IMR-90 (cell line): Measurements from ENCODE around the gene MASP2. TPM values are rescaled to one million over a fixed set of nuclear protein-coding genes. Genes with fewer than 3 reads are reported as not detected.

Experiments used
- ATAC-seq: fragments of 200-7000 bp; cut with Tn5 transposase; 2 replicates; pipeline ENCODE4 v1.9.1; 2020; ENCODE audit warnings: low read depth, mild to moderate bottlenecking, moderate library complexity
- BruUV-seq: library from RNA; stranded (reverse); fragments of 400-500 nt; replicated peaks from 2 replicates; lab custom pipeline; 2021; lab: Mats Ljungman, UMichigan
- CTCF ChIA-PET: fragments of 300-600 bp; formaldehyde crosslinking; extraction: SDS; loops from one replicate; lab custom pipeline; 2021; ENCODE audit warnings: antibody characterized with exemption; lab: Yijun Ruan, JAX
- POLR2A ChIA-PET: fragments of 300-600 bp; sonication (Branson Sonifier 250); formaldehyde crosslinking; loops from one replicate; lab custom pipeline; 2022; ENCODE audit warnings: antibody characterized with exemption; ENCODE audit not compliant: unreplicated experiment; lab: Charles Lee
- DNase-seq: peaks from one replicate; pipeline ENCODE4 v3.0.0; 2013
- H2AFZ ChIP-seq: replicated peaks from 2 replicates; pipeline ENCODE3; 2013; ENCODE audit warnings: low read length, mild to moderate bottlenecking; ENCODE audit not compliant: poor library complexity
- H2AK5ac ChIP-seq: 2 replicates; pipeline ENCODE4 v1.6.1; 2013; ENCODE audit warnings: low read depth, low read length, inconsistent platforms
- H2AK9ac ChIP-seq: replicated peaks from 2 replicates; pipeline ENCODE3; 2013; ENCODE audit warnings: mild to moderate bottlenecking, low read depth, low read length, moderate library complexity; ENCODE audit not compliant: poor library complexity
- H2BK120ac ChIP-seq: 2 replicates; pipeline ENCODE4 v1.6.1; 2013; ENCODE audit warnings: low read depth, low read length, inconsistent platforms
- H2BK15ac ChIP-seq: 3 replicates; pipeline ENCODE4 v1.6.1; 2013; ENCODE audit warnings: low read depth, low read length, inconsistent platforms
- H2BK20ac ChIP-seq: 2 replicates; pipeline ENCODE4 v1.6.1; 2013; ENCODE audit warnings: low read depth, mild to moderate bottlenecking, inconsistent platforms, low read length, moderate library complexity
- H2BK5ac ChIP-seq: 2 replicates; pipeline ENCODE4 v1.6.1; 2013; ENCODE audit warnings: mild to moderate bottlenecking, low read depth, low read length, inconsistent platforms; ENCODE audit not compliant: poor library complexity, severe bottlenecking
- H3K14ac ChIP-seq: replicated peaks from 2 replicates; pipeline ENCODE4 v1.6.1; 2013; ENCODE audit warnings: low read depth, low read length, inconsistent platforms
- H3K18ac ChIP-seq: 2 replicates; pipeline ENCODE4 v1.6.1; 2013; ENCODE audit warnings: low read depth, low read length, control low read depth
- H3K23ac ChIP-seq: 2 replicates; pipeline ENCODE4 v1.6.1; 2013; ENCODE audit warnings: low read depth, low read length, inconsistent platforms
- H3K27ac ChIP-seq: 2 replicates; pipeline ENCODE4 v1.5.1; 2013; ENCODE audit warnings: mild to moderate bottlenecking, control low read depth, low read length; ENCODE audit not compliant: insufficient read depth
- H3K27me3 ChIP-seq: 2 replicates; pipeline ENCODE4 v1.6.1; 2013; ENCODE audit warnings: low read length; ENCODE audit not compliant: control insufficient read depth, insufficient read depth
- H3K36me3 ChIP-seq: 2 replicates; pipeline ENCODE4 v1.6.1; 2013; ENCODE audit warnings: low read length, mixed read lengths; ENCODE audit not compliant: control insufficient read depth, insufficient read depth
- H3K4ac ChIP-seq: 2 replicates; pipeline ENCODE4 v1.6.1; 2013; ENCODE audit warnings: low read depth, low read length, inconsistent platforms
- H3K4me1 ChIP-seq: 2 replicates; pipeline ENCODE4 v1.6.1; 2013; ENCODE audit warnings: low read length, mixed read lengths; ENCODE audit not compliant: control insufficient read depth, insufficient read depth
- H3K4me2 ChIP-seq: 2 replicates; pipeline ENCODE4 v1.6.1; 2013; ENCODE audit warnings: low read depth, mild to moderate bottlenecking, control low read depth, low read length, moderate library complexity
- H3K4me3 ChIP-seq: 2 replicates; pipeline ENCODE4 v1.5.1; 2013; ENCODE audit warnings: low read depth, mild to moderate bottlenecking, control low read depth, low read length, moderate library complexity; ENCODE audit not compliant: insufficient read depth
- H3K56ac ChIP-seq: 2 replicates; pipeline ENCODE4 v1.6.1; 2013; ENCODE audit warnings: low read length, inconsistent platforms; ENCODE audit not compliant: insufficient read depth; ENCODE audit errors: extremely low read depth
- H3K79me1 ChIP-seq, 2 experiments: 2 replicates each; pipeline ENCODE4 v1.6.1; 2013; ENCODE audit warnings: low read length in 2 of 2, inconsistent platforms in 1 of 2, low read depth in 1 of 2
- H3K9ac ChIP-seq: 2 replicates; pipeline ENCODE4 v1.6.1; 2013; ENCODE audit warnings: low read depth, low read length, control low read depth
- H3K9me1 ChIP-seq: 2 replicates; pipeline ENCODE4 v1.6.1; 2013; ENCODE audit warnings: low read length, inconsistent platforms; ENCODE audit not compliant: insufficient read depth
- H3K9me3 ChIP-seq: 2 replicates; pipeline ENCODE4 v1.6.1; 2013; ENCODE audit warnings: low read length; ENCODE audit not compliant: control insufficient read depth, insufficient read depth
- H4K20me1 ChIP-seq: 2 replicates; pipeline ENCODE4 v1.6.1; 2013; ENCODE audit warnings: low read length, inconsistent platforms; ENCODE audit not compliant: insufficient read depth
- H4K5ac ChIP-seq: 2 replicates; pipeline ENCODE4 v1.6.1; 2013; ENCODE audit warnings: mild to moderate bottlenecking, low read depth, low read length, control low read depth
- H4K8ac ChIP-seq, 2 experiments: 2 replicates each; pipeline ENCODE4 v1.6.1; 2013; ENCODE audit warnings: low read depth in 2 of 2, low read length in 2 of 2, control low read depth in 1 of 2, inconsistent platforms in 1 of 2
- H4K91ac ChIP-seq: 2 replicates; pipeline ENCODE4 v1.6.1; 2013; ENCODE audit warnings: low read depth, low read length, inconsistent platforms; ENCODE audit not compliant: insufficient read depth
- BHLHE40 ChIP-seq: fragments of 150-350 bp; IDR thresholded peaks from 2 replicates; pipeline ENCODE4 v1.6.1; 2016; ENCODE audit warnings: mild to moderate bottlenecking, low read depth, low read length
- CEBPB ChIP-seq: IDR thresholded peaks from 2 replicates; pipeline ENCODE4 v1.6.1; 2012; ENCODE audit warnings: low read depth, low read length, improper control_type of control experiment
- CHD1 ChIP-seq: IDR thresholded peaks from 2 replicates; pipeline ENCODE4 v1.6.1; 2012; ENCODE audit warnings: low read depth, low read length, improper control_type of control experiment
- CTCF ChIP-seq: conservative IDR thresholded peaks from 2 replicates; pipeline ENCODE4 v1.5.1; 2012; ENCODE audit warnings: mild to moderate bottlenecking, low read depth, low read length, improper control_type of control experiment
- ELK1 ChIP-seq: fragments of 150-350 bp; IDR thresholded peaks from 2 replicates; pipeline ENCODE4 v1.6.1; 2016; ENCODE audit warnings: low read depth, mild to moderate bottlenecking, low read length, moderate library complexity, borderline replicate concordance
- FOS ChIP-seq: fragments of 150-350 bp; IDR thresholded peaks from 2 replicates; pipeline ENCODE4 v1.6.1; 2016; ENCODE audit warnings: low read depth, low read length
- MAFK ChIP-seq: IDR thresholded peaks from 2 replicates; pipeline ENCODE4 v1.6.1; 2012; ENCODE audit warnings: low read depth, low read length, improper control_type of control experiment
- MAZ ChIP-seq: IDR thresholded peaks from 2 replicates; pipeline ENCODE4 v1.6.1; 2012; ENCODE audit warnings: low read depth, mild to moderate bottlenecking, low read length, improper control_type of control experiment, moderate library complexity, borderline replicate concordance
- MXI1 ChIP-seq: IDR thresholded peaks from 2 replicates; pipeline ENCODE4 v1.6.1; 2012; ENCODE audit warnings: low read depth, mild to moderate bottlenecking, low read length, moderate library complexity, borderline replicate concordance
- NFE2L2 ChIP-seq: fragments of 150-350 bp; IDR thresholded peaks from 2 replicates; pipeline ENCODE4 v1.6.1; 2016; ENCODE audit warnings: low read depth, mild to moderate bottlenecking, low read length
- POLR2A ChIP-seq: IDR thresholded peaks from 2 replicates; pipeline ENCODE4 v1.6.1; 2012; ENCODE audit warnings: mild to moderate bottlenecking, low read depth, low read length
- RAD21 ChIP-seq: IDR thresholded peaks from 2 replicates; pipeline ENCODE4 v1.6.1; 2012; ENCODE audit warnings: low read length, improper control_type of control experiment
- RCOR1 ChIP-seq: IDR thresholded peaks from 2 replicates; pipeline ENCODE4 v1.6.1; 2012; ENCODE audit warnings: mild to moderate bottlenecking, low read length, improper control_type of control experiment; ENCODE audit not compliant: insufficient replicate concordance
- RFX5 ChIP-seq: IDR thresholded peaks from 2 replicates; pipeline ENCODE4 v1.8.0; 2012; ENCODE audit warnings: low read depth, mild to moderate bottlenecking, low read length, moderate library complexity
- SMC3 ChIP-seq: fragments of 150-350 bp; IDR thresholded peaks from 2 replicates; pipeline ENCODE4 v1.6.1; 2016; ENCODE audit warnings: low read depth, mild to moderate bottlenecking, antibody characterized with exemption, low read length, moderate library complexity
- USF2 ChIP-seq: fragments of 150-350 bp; IDR thresholded peaks from 2 replicates; pipeline ENCODE4 v1.6.1; 2017; ENCODE audit warnings: mild to moderate bottlenecking, antibody characterized with exemption, low read length, low read depth
- WGBS, 2 experiments: methylation state at CpG; one replicate each; pipeline versions ENCODE4 v1.1.5 to v1.1.7; 2013; ENCODE audit warnings: missing lambda C conversion rate in 2 of 2; ENCODE audit not compliant: insufficient read length in 1 of 2; ENCODE audit errors: extremely low coverage in 2 of 2; 5-methylcytosine and 5-hydroxymethylcytosine counted together
- dilution Hi-C: fragments of 300-500 bp; cut with HindIII; formaldehyde crosslinking; loops from one replicate; pipeline ENCODE4 v1.14.3; 2018; ENCODE audit warnings: low sequenced_read_pairs; ENCODE audit not compliant: unreplicated experiment
- in situ Hi-C: fragments of 300-500 bp; cut with MboI; formaldehyde crosslinking; loops from 3 replicates; pipeline ENCODE4 v1.14.3; 2019; ENCODE audit warnings: low sequenced_read_pairs, inconsistent platforms, mixed read lengths
- intact Hi-C: fragments of 100-400 bp; cut with micrococcal nuclease; formaldehyde crosslinking; loops from 2 replicates; pipeline ENCODE4 v1.10.0; 2022
- polyA plus RNA-seq, 3 experiments: library from polyadenylated mRNA; depleted of rRNA; stranded (reverse); fragments of >200 nt; gene quantifications; 2 replicates each; pipeline ENCODE4 v1.2.3, GENCODE V29; 2012; ENCODE audit warnings: low replicate concordance in 1 of 3
- total RNA-seq: library from RNA; depleted of rRNA; stranded (reverse); fragments of >200 nt; gene quantifications from 2 replicates; pipeline ENCODE4 v1.2.3, GENCODE V29; 2012

Gene MASP2
- total and polyA plus RNA-seq, 2 of the 4 experiments (the other 2 are of a cell fraction): 0.03 TPM; not detected in 1

- H2AK5ac ChIP-seq: no peak overlapping the region
- dilution Hi-C loops: no loop called here
- no peak overlapping the region for H2AK9ac ChIP-seq
- H2BK15ac ChIP-seq: no peak overlapping the region
- H4K91ac ChIP-seq: no peak overlapping the region
- H3K14ac ChIP-seq: no peak overlapping the region
- intact Hi-C loops: no loop called here
- peaks cover 24 to 47% of the 10 kb centered on the region in 2 experiments for H3K79me1 ChIP-seq
- no peak overlapping the region for H2BK20ac ChIP-seq
- H3K4me1 ChIP-seq: peaks cover 8% of the 10 kb centered on the region
- no peak overlapping the region for H3K56ac ChIP-seq
- peaks cover 17% of the 10 kb centered on the region for H3K36me3 ChIP-seq
- H3K27ac ChIP-seq: no peak overlapping the region
- no peak overlapping the region for H4K5ac ChIP-seq
- in situ Hi-C loops: no loop called here
- WGBS, 2 experiments: no CpG with 5 or more reads among the region's 8 CpGs
- no peak overlapping the region for H2BK5ac ChIP-seq
- no peak overlapping the region for H3K4me2 ChIP-seq
- BruUV-seq: no TSS peak
- H3K4me3 ChIP-seq: no peak overlapping the region
- peaks cover 8% of the 10 kb centered on the region; the same call in 1 of the 2 replicates for H3K9me1 ChIP-seq
- H4K20me1 ChIP-seq: peaks cover 24% of the 10 kb centered on the region
- ChIA-PET CTCF (interaction anchor here (1.4 kb wide), 1 partner anchor 20 kb away, joined by 5 read pairs; no protein-coding TSS in a partner anchor), POLR2A (no interaction called here)
- DNase-seq (no peak), ATAC-seq (no peak)
- H3K9me3 ChIP-seq: no peaks in the 10 kb centered on the region
- TF ChIP-seq USF2: no peak
- no peak for TF ChIP-seq ELK1
- TF ChIP-seq FOS: no peak
- TF ChIP-seq RFX5: no peak
- TF ChIP-seq SMC3: no peak
- no peak for TF ChIP-seq MXI1
- no peak for TF ChIP-seq CEBPB
- TF ChIP-seq MAZ: no peak
- no peak for TF ChIP-seq CTCF
- TF ChIP-seq CHD1: no peak
- no peak for TF ChIP-seq MAFK
- no peak for TF ChIP-seq RAD21
- TF ChIP-seq NFE2L2: no peak
- no peak for TF ChIP-seq POLR2A
- TF ChIP-seq RCOR1: no peak
- TF ChIP-seq BHLHE40: no peak
- H3K27me3 ChIP-seq: no peaks in the 10 kb centered on the region
- no peak overlapping the region for H2BK120ac ChIP-seq
- no peak overlapping the region for H2AFZ ChIP-seq
- no peak overlapping the region for H3K9ac ChIP-seq
- no peak overlapping the region for H3K18ac ChIP-seq
- no peak overlapping the region for H3K4ac ChIP-seq
- H4K8ac ChIP-seq: no peak overlapping the region
- H3K23ac ChIP-seq: no peak overlapping the region
These were observed 10.4 kb upstream of the MASP2 start for GRCh38 chr1:11057477-11057876.
